B cell (primary cell): ENCODE data around the gene C19orf12. TPM values are rescaled to one million over a fixed set of nuclear protein-coding genes. Genes with fewer than 3 reads are reported as not detected.

ENCODE experiments used
- ATAC-seq: fragments of 200-7000 bp; cut with Tn5 transposase; one replicate; pipeline ENCODE4 v1.10.0; 2021; ENCODE audit warnings: low read depth, mild to moderate bottlenecking, moderate number of reproducible peaks, moderate library complexity
- CTCF ChIA-PET: fragments of 350-600 bp; sonication (Branson Sonifier 250); formaldehyde crosslinking; loops from one replicate; lab custom pipeline; 2021; ENCODE audit warnings: antibody characterized with exemption, inconsistent platforms; lab: Charles Lee
- POLR2A ChIA-PET: fragments of 350-600 bp; sonication (Branson Sonifier 250); formaldehyde crosslinking; loops from one replicate; lab custom pipeline; 2021; ENCODE audit warnings: antibody characterized with exemption; lab: Charles Lee
- DNase-seq: peaks from one replicate; pipeline ENCODE4 v3.0.0; 2013
- H2AFZ ChIP-seq: 2 replicates; pipeline ENCODE4 v1.6.1; 2012; ENCODE audit warnings: mild to moderate bottlenecking, low read depth, low read length; ENCODE audit not compliant: insufficient read depth, poor library complexity, severe bottlenecking
- H3K27ac ChIP-seq, 2 donors: 1 replicate in 1 of 2; 2 replicates in 1 of 2; pipeline ENCODE4 v1.5.1; 2012 to 2013; ENCODE audit warnings: low read length in 2 of 2, mild to moderate bottlenecking in 2 of 2, moderate library complexity in 1 of 2
- H3K27me3 ChIP-seq, 4 experiments: fragments of 200-600 bp in 1 of 4; sonication (generic) in 1 of 4; replicated peaks in 1 of 4; 1 replicate in 2 of 4; 2 replicates in 2 of 4; pipeline versions ENCODE4 v1.6.1 to v1.7.0; 2013 to 2016; ENCODE audit warnings: low read length in 3 of 4, mild to moderate bottlenecking in 2 of 4, mixed read lengths in 1 of 4, moderate library complexity in 1 of 4; ENCODE audit not compliant: insufficient read depth in 4 of 4, control insufficient read depth in 3 of 4; ENCODE audit errors: control extremely low read depth in 1 of 4
- H3K36me3 ChIP-seq, 2 experiments: replicated peaks in 1 of 2; 1 replicate in 1 of 2; 2 replicates in 1 of 2; pipeline versions ENCODE4 v1.6.1 to v1.7.1; 2013; ENCODE audit warnings: low read length in 1 of 2; ENCODE audit not compliant: insufficient read depth in 2 of 2, control insufficient read depth in 1 of 2; ENCODE audit errors: control extremely low read depth in 1 of 2, extremely low read depth in 1 of 2
- H3K4me1 ChIP-seq, 2 donors: fragments of 200-600 bp in 1 of 2; sonication (generic) in 1 of 2; 1 replicate in 1 of 2; 2 replicates in 1 of 2; pipeline versions ENCODE4 v1.5.1 to v1.6.1; 2013 to 2017; ENCODE audit warnings: low read length in 2 of 2; ENCODE audit not compliant: control insufficient read depth in 2 of 2, insufficient read depth in 2 of 2
- H3K4me2 ChIP-seq: replicated peaks from 2 replicates; pipeline ENCODE3; 2012; ENCODE audit warnings: mild to moderate bottlenecking, low read depth, low read length; ENCODE audit not compliant: poor library complexity, severe bottlenecking
- H3K4me3 ChIP-seq, 5 experiments: fragments of 200-600 bp in 1 of 5; sonication (generic) in 1 of 5; 1 replicate in 3 of 5; 2 replicates in 2 of 5; pipeline versions ENCODE4 v1.5.1 to v1.7.0; 2011 to 2016; ENCODE audit warnings: low read length in 4 of 5, mild to moderate bottlenecking in 4 of 5, low read depth in 2 of 5, control low read depth in 1 of 5, moderate library complexity in 1 of 5; ENCODE audit not compliant: insufficient read depth in 1 of 5; ENCODE audit errors: control extremely low read depth in 1 of 5, extremely low read depth in 1 of 5
- H3K79me2 ChIP-seq: fragments of 200-600 bp; sonication (generic); one replicate; pipeline ENCODE4 v1.6.0; 2016; ENCODE audit warnings: low read length; ENCODE audit not compliant: control insufficient read depth, insufficient read depth
- H3K9ac ChIP-seq: fragments of 200-600 bp; sonication (generic); 2 replicates; pipeline ENCODE4 v1.6.1; 2017; ENCODE audit warnings: mild to moderate bottlenecking, low read length, moderate library complexity
- H3K9me3 ChIP-seq, 3 donors: one replicate each; pipeline versions ENCODE4 v1.6.1 to v1.7.1; 2013; ENCODE audit warnings: low read length in 2 of 3; ENCODE audit not compliant: control insufficient read depth in 2 of 3, insufficient read depth in 1 of 3; ENCODE audit errors: control extremely low read depth in 1 of 3
- H4K20me1 ChIP-seq: 2 replicates; pipeline ENCODE4 v1.6.0; 2012; ENCODE audit warnings: mild to moderate bottlenecking, low read length; ENCODE audit not compliant: insufficient read depth, control insufficient read depth, poor library complexity, severe bottlenecking
- H3K27ac Mint-ChIP-seq: one replicate; pipeline ENCODE4 v1.8.0; 2021; ENCODE audit warnings: mixed read lengths
- H3K27me3 Mint-ChIP-seq: one replicate; pipeline ENCODE4 v1.8.0; 2021; ENCODE audit warnings: mixed read lengths
- H3K4me1 Mint-ChIP-seq: one replicate; pipeline ENCODE4 v1.8.0; 2021; ENCODE audit warnings: mixed read lengths
- H3K4me3 Mint-ChIP-seq: one replicate; pipeline ENCODE4 v1.8.0; 2021; ENCODE audit warnings: mixed read lengths
- H3K9me3 Mint-ChIP-seq: one replicate; pipeline ENCODE4 v1.8.0; 2022; ENCODE audit warnings: mixed read lengths; ENCODE audit not compliant: insufficient read depth
- EZH2 ChIP-seq: IDR thresholded peaks from 2 replicates; pipeline ENCODE4 v1.6.1; 2012; ENCODE audit warnings: borderline replicate concordance, low read depth, mild to moderate bottlenecking, moderate library complexity, low read length; ENCODE audit not compliant: insufficient read depth, poor library complexity, severe bottlenecking
- WGBS: methylation state at CpG from one replicate; pipeline ENCODE4 v1.1.5; 2013; ENCODE audit warnings: missing lambda C conversion rate; ENCODE audit not compliant: insufficient coverage; 5-methylcytosine and 5-hydroxymethylcytosine counted together
- intact Hi-C: fragments of 100-400 bp; cut with micrococcal nuclease; formaldehyde crosslinking; loops from one replicate; pipeline ENCODE4 v1.10.0; 2022
- polyA plus RNA-seq: library from polyadenylated mRNA; depleted of rRNA; stranded (reverse); fragments of >200 nt; gene quantifications from 2 replicates; pipeline ENCODE4 v1.2.3, GENCODE V29; 2012
- total RNA-seq, 2 donors: library from RNA; stranded (reverse); fragments of 120-200 nt in 1 of 2; gene quantifications; 1 replicate in 1 of 2; 2 replicates in 1 of 2; pipeline versions ENCODE4 v1.2.3 to v1.2.4, GENCODE V29; 2013 to 2022
- TF ChIP-seq, protein P1 (sequence below): fragments of 200-600 bp; IDR thresholded peaks from one replicate; pipeline ENCODE4 v1.8.0; 2022; ENCODE audit warnings: antibody characterized with exemption, mild to moderate bottlenecking

Gene C19orf12
- total and polyA plus RNA-seq, 2 donors (not counting 1 experiment from before 2014, with no cell fraction given): 12.6 to 29.4 TPM

DNA sequence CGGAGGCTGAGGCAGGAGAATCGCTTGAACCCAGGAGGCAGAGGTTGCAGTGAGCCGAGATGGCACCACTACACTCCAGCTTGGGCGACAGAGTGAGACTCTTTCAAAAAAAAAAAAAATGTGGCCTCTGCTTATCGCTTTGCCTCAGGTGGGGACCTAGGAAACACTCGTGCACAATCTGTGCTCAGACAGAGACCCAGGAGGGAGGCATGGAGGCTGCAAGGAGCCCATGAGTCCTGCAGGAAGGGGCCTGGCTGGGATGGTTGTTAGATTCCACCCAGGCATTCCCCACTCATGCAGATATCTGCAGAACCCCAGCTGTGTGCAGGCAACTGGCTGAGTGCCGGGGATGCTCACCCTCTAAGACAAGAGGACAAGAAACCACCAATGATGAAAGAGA lies 43.8 kb upstream of the C19orf12 start:
- CTCF ChIA-PET: interaction anchor here (0.8 to 6.4 kb wide), 5 partner anchors 10 to 121 kb away, joined by 3 to 71 read pairs (median 8); no protein-coding TSS in a partner anchor
- peaks cover 8% of the 10 kb centered on the region in 2 donors for H3K4me1 ChIP-seq
- no peak overlapping the region for H3K4me2 ChIP-seq
- H3K27ac ChIP-seq: no peak overlapping the region
- no peaks in the 10 kb centered on the region for H3K9me3 Mint-ChIP-seq
- intact Hi-C loops: no loop called here
- ATAC-seq (no peak), DNase-seq (no peak)
- TF ChIP-seq EZH2: no peak
- TF ChIP-seq, protein P1, sequence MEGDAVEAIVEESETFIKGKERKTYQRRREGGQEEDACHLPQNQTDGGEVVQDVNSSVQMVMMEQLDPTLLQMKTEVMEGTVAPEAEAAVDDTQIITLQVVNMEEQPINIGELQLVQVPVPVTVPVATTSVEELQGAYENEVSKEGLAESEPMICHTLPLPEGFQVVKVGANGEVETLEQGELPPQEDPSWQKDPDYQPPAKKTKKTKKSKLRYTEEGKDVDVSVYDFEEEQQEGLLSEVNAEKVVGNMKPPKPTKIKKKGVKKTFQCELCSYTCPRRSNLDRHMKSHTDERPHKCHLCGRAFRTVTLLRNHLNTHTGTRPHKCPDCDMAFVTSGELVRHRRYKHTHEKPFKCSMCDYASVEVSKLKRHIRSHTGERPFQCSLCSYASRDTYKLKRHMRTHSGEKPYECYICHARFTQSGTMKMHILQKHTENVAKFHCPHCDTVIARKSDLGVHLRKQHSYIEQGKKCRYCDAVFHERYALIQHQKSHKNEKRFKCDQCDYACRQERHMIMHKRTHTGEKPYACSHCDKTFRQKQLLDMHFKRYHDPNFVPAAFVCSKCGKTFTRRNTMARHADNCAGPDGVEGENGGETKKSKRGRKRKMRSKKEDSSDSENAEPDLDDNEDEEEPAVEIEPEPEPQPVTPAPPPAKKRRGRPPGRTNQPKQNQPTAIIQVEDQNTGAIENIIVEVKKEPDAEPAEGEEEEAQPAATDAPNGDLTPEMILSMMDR: no peak
- POLR2A ChIA-PET: no interaction called here
- H3K36me3 ChIP-seq: no peaks in the 10 kb centered on the region
- no peak overlapping the region for H3K4me3 ChIP-seq
- H3K27ac Mint-ChIP-seq: no peak overlapping the region
- H3K27me3 Mint-ChIP-seq: peaks cover 8% of the 10 kb centered on the region
- H2AFZ ChIP-seq: no peak overlapping the region
- H3K9ac ChIP-seq: no peak overlapping the region
- 88% methylated on average over 4 of the region's 7 CpGs for WGBS
- H3K79me2 ChIP-seq: no peaks in the 10 kb centered on the region
- peaks cover 3% of the 10 kb centered on the region for H3K4me1 Mint-ChIP-seq
- H3K9me3 ChIP-seq: no peaks in the 10 kb centered on the region
- H3K27me3 ChIP-seq: peaks cover 0 to 9% (median 0%) of the 10 kb centered on the region in 4 experiments
- H3K4me3 Mint-ChIP-seq: no peak overlapping the region
- no peaks in the 10 kb centered on the region for H4K20me1 ChIP-seq

DNA sequence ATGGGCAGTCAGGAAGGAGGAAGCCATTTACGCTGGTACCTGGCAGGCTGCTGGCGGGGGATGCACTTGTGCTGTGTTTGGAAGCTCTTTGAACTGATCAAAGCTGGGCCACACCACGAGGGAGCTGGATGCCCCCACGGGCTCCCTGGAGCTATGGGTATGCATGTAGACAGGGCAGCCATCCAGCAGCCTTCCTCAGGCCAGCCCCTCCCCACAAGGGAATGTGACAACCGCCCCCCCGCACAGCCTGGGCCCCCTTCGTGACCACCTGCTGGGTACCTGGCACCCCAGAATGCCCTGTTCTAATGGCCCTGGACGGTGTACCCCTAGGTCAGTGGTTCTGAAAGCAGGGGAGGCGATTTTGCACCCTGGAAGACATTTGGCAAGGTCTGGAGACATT lies 42.5 kb upstream of the C19orf12 start:
- no peak overlapping the region for H3K4me2 ChIP-seq
- H3K79me2 ChIP-seq: no peaks in the 10 kb centered on the region
- DNase-seq: no peak
- no peak for TF ChIP-seq EZH2
- TF ChIP-seq, protein P1: no peak
- Mint-ChIP-seq H3K9me3 (no peaks in the 10 kb centered on the region), H3K27me3 (peaks cover 5% of the 10 kb centered on the region), H3K4me1 (peaks cover 3% of the 10 kb centered on the region), H3K4me3 (no peak overlapping the region), H3K27ac (no peak overlapping the region)
- WGBS: 84% methylated on average over 9 of the region's 9 CpGs
- no peak overlapping the region for H2AFZ ChIP-seq
- H3K9ac ChIP-seq: no peak overlapping the region
- H3K36me3 ChIP-seq: no peaks in the 10 kb centered on the region
- H3K4me1 ChIP-seq: peaks cover 8% of the 10 kb centered on the region in 2 donors
- no peak overlapping the region for H3K27ac ChIP-seq
- intact Hi-C loops: no loop called here
- H3K9me3 ChIP-seq: no peaks in the 10 kb centered on the region
- no peaks in the 10 kb centered on the region for H4K20me1 ChIP-seq
- ChIA-PET CTCF (no interaction called here), POLR2A (no interaction called here)
- H3K4me3 ChIP-seq: no peak overlapping the region
- no peak for ATAC-seq
- peaks cover 0 to 12% (median 0%) of the 10 kb centered on the region in 4 experiments for H3K27me3 ChIP-seq
